GM19438 (cell line): ENCODE data around the gene KLHL8.
"Not testable (repeated sequence)": the region's sequence is repeated elsewhere in the genome, so short reads cannot be mapped to it uniquely, and the experiment has no call there.

ENCODE experiments used
- ATAC-seq: cut with Tn5 transposase; IDR thresholded peaks from one replicate; pipeline ENCODE4 v1.9.1; 2021; ENCODE audit warnings: low read depth; ENCODE audit not compliant: unreplicated experiment

KLHL8 gene

DNA sequence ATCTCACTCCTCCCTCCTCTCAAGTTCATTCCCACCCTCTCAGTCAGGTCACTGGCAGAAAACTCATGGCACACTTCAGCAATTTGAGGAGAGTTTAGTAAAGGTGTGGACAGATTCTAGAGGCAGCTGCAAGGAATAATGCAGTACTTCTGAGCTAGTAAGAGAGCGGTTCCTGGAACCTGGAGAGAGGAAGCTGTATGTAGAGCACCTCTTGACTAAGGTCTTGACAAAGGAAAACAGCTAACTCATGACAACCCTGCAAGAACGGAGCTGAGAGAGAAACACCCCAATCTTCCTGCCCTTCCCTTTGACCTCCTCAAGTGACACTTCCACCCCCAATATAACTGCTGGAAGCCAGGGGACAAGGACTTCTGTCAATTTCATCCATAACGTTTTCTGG, 9.6 kb upstream of the KLHL8 start:
- ATAC-seq = no peak

GRCh38 chr4:87228262-87228860, 7.9 kb upstream of the KLHL8 start:
- ATAC-seq = no peak

DNA sequence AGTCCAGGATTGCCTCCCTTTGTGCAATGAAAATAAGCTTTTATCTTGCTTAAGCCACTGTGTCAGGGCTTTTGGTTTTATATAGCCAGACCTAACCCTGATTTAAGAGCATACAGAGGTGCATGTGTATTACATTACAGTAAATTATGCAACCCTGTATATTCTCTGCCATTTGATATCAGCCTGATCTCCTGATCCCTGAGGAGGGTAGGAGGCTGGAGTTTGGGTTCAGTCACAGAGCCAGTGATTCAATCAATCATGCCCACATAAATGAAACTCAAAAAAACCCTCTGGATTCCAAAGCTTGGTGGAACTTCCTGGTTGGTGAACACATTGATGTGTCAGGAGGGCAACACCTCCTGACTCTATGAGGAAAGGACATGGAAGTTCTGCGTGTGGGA, 7.3 kb upstream of the KLHL8 start:
- no peak for ATAC-seq

- ATAC-seq = no peak
Observed at GRCh38 chr4:87225936-87226335, 5.5 kb upstream of the KLHL8 start.

DNA sequence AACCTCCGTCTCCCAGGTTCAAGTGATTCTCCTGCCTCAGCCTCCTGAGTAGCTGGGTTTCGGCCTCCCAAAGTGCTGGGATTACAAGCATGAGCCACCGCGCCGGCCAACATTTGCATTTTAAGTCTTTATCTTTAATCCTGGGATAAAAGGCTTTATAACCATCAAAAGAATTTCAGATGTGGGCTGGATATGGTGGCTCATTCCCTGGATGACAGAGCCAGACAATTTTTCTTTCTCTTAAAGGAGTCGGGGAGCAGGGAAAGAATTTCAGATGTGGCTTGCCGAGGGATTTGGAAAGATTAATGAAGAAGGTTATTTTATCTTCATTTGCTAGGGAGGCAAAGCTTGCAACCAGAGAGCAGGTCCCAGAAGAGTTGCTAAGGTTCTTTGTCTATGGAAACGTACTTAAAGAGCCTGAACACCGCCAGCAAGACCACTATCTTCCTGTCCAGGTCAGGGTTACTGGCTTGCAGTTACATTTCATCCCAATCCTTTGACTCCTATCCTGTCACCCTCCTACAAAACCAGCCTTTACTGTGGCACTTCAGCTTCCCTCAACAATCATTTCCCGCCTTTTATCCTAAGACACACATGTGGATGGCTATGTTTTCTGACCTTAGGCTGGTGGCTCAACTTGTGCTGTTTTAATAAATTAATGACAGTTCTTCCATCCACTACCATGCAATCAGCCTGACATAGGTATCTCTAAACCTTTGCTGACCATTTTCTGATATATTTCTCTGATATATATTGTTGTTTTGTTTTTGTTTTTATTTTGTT, 3.9 kb upstream of the KLHL8 start:
- no peak for ATAC-seq

DNA sequence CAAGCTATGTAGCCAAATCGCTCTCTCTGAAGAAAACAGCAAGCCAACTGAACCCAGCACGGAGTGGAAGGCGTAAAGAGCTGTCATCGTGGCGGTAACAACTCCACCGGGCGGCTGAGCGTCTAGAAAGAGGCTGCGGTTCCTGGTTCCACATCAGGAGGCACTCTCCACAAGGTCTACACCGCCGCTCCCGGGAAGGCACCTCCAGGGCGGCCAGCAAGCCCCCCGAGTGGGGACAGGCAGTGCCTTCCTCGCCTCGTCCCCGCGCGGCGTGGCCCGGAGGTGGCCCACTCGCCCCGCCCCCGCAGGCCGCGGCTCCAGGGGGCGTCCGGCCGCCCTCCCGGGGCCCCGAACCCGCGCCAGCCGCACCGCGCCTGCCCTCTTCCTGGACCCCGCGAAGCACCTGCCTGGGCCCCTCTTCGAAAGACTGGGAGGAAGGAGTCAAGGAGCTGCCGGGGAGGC, 755 bp downstream of the KLHL8 start:
- peak; percentile 40 for ATAC-seq

GRCh38 chr4:87217235-87217763, 3.1 kb downstream of the KLHL8 start:
- ATAC-seq = not testable (repeated sequence)

DNA sequence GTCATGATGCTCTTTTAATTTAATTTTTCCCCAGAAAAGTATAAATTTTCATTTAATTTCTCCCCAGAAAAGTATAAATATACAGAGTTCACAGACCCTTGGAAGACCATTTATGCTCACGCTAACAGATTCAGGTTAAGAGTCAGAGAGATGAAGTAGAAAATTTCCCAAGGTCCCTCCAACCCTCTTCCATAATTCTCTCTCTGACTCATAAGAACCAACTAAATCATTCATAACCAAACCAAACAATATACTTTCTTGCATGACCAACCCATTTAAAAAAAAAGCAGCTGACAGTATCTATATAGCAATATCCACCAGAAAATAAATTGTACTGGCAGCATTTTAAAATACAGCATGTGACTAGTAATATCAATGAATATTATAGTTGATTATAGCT, 3.9 kb downstream of the KLHL8 start:
- no peak for ATAC-seq

DNA sequence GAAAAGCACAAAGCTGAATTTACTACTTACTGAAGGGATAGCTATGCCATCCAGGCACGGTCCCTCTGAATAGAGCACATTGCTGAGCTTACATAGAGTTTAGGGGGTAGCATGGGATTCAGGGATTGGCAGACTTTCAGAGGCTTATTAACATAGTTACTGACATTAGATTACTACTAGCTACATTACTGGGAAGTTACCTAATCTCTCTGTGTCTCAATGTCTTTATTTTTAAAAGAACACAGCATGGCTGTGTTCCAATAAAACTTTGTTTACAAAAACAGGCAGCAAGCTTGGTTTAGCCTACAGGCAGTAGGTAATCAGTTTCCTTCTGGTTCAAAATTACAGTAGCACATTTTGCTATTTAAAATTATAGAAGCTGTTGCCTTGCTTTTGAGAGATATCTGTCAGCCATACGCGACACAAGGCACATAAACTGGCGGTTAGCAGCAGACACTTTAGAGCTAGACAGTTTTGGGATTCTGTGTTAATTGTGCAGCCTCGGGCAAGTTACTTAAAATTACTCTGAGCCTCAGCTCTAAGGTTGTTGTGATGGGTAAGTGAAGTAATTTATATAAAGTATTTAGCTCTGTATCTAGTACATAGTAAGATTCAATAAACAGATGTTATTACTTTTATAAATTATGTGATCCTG, 6.9 kb downstream of the KLHL8 start:
- no peak for ATAC-seq

DNA sequence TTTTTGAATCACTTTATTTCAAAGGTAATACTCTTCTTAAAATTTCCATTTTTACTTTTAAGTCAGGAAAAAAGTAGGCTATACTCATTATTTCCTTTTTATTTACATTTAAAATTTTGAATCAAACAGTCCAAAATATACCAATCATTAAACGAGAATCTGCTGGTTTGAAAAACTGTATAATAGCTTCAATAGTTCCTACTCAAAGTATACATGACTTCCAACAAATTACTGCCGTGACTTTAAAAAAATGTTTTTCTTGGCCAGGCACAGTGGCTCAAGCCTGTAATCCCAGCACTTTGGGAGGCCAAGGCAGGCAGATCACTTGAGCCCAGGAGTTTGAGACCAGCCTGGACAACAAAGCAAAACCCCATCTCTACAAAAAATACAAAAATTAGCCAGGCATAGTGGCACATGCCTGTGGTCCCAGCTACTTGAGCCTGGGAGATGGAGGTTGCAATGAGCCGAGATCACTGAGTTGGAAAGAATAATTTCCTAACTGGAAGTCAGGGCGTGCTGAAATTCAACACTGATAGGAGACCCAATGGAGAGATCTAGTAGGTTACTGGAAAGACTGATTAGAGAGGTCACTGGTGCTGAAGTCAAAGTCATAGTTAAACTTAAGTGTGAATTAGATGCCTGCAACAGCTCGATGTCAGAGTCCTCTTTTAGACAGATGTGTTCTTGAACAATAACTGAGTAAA, 9.0 kb downstream of the KLHL8 start:
- ATAC-seq = no peak

DNA sequence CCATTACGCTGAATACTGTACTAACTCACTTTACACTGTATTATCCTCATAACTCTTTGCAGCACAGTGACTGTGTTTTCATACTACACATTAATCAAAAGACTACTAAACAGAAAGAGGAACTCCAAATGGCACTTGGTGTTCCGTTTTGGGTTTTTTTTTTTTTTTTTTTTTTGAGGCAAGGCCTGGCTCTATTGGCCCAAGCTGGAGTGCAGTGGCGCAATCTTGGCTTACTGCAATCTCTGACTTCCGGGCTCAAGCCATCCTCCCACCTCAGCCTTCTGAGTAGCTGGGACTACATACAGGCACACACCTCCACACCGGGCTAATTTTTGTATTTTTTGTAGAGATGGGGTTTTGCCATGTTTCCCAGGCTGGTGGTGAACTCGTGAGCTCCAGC, 10.7 kb downstream of the KLHL8 start:
- ATAC-seq = no peak

DNA sequence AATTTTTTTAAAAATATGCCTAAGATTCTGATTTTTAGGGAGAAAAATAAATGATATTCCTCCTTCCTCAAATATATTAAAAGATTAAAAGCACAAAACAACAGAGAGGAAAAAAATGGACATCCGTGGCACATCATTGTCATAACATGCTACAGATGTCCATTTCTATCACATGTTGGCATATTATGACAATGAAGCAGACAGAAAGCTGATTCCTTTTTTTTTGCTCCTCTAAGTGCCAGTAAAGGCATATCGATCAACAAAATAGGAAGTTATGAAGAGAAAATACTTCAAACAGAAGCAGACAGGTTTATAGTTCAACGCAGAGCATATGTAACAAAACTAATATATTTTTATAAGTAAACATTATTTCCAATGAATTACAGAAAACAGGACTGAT, 11.2 kb downstream of the KLHL8 start:
- ATAC-seq = no peak

GRCh38 chr4:87204559-87204958, 15.9 kb downstream of the KLHL8 start:
- ATAC-seq = no peak

DNA sequence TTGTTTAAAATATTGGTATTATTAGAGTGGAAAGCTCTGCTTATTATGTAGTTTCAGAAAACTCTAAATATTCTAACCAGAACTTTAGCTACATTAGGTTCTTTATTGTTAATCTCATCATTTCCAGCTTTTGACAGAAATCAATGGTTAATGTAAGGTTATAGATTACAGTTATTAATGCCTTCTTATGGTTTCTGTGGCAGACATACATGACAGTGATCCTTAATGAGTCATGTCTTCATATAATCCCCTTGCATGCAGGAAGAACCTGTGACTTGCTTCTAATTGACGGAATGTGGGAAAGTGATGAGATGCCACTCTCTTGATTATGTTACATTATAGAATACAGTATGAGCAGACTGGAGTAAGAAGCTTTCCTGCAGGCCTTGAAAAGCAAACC, 23.5 kb downstream of the KLHL8 start:
- ATAC-seq = no peak

GRCh38 chr4:87196146-87196545, 24.3 kb downstream of the KLHL8 start:
- no peak for ATAC-seq

GRCh38 chr4:87193958-87194675, 26.3 kb downstream of the KLHL8 start:
- ATAC-seq = no peak

GRCh38 chr4:87192145-87192919, 28.1 kb downstream of the KLHL8 start:
- ATAC-seq = no peak

- ATAC-seq = no peak
Observed at GRCh38 chr4:87188932-87189331, 31.5 kb downstream of the KLHL8 start.

- no peak for ATAC-seq
Observed at GRCh38 chr4:87188048-87188447, 32.4 kb downstream of the KLHL8 start.
